Activated T-cell treated with anti-CD3 and anti-CD28 coated beads, Interleukin-2, amount 50 U/mL, for 24 hours (primary cell): ENCODE measurements around the gene GLTPD2.
"Not testable (repeated sequence)": the region's sequence is repeated elsewhere in the genome, so short reads cannot be mapped to it uniquely, and the experiment has no call there.

Source experiments
- DNase-seq: peaks from one replicate; pipeline ENCODE4 v3.0.0-alpha.2; 2020
- H3K27ac Mint-ChIP-seq: 2 replicates; pipeline ENCODE4 v1.8.0; 2020; ENCODE audit warnings: mild to moderate bottlenecking, mixed read lengths
- H3K27me3 Mint-ChIP-seq: 2 replicates; pipeline ENCODE4 v1.8.0; 2020; ENCODE audit warnings: mixed read lengths
- H3K36me3 Mint-ChIP-seq: 2 replicates; pipeline ENCODE4 v1.8.0; 2020; ENCODE audit warnings: low read depth, mixed read lengths
- H3K4me1 Mint-ChIP-seq: 2 replicates; pipeline ENCODE4 v1.8.0; 2020; ENCODE audit warnings: low read depth, mixed read lengths
- H3K4me3 Mint-ChIP-seq: 2 replicates; pipeline ENCODE4 v1.8.0; 2020; ENCODE audit warnings: mild to moderate bottlenecking, moderate library complexity, mixed read lengths
- H3K9me3 Mint-ChIP-seq: 2 replicates; pipeline ENCODE4 v1.8.0; 2020; ENCODE audit warnings: mixed read lengths

Gene GLTPD2

DNA sequence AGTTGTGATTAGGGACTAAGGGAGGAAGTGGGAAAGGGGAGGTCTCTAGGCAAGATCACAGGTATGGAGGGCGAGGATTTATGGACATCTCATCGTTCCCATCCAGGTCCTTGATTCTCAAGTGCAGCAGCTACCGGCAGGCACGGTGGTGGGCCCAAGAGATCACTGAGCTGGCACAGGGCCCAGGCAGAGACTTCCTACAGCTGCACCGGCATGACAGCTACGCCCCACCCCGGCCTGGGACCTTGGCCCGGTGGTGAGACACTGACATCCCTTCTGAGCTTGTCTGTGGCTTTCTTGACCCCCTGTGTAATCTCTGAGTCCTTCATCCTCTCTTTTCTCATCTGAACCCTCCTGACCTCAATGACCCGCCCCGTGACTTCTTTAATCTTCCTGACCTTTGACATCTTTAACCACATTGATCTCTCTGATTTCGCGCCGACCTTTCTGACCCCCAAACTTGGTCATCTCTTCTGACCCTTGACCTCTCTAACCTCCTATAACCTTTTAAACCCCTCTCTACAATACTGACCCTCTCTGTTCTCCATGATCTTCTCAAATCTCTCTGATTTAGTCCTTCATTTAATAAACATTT is 22.0 kb downstream of the GLTPD2 start:
- Mint-ChIP-seq H3K9me3 (no peaks in the 10 kb centered on the region), H3K4me1 (peaks cover 12% of the 10 kb centered on the region), H3K36me3 (peaks cover 12% of the 10 kb centered on the region), H3K4me3 (no peak overlapping the region), H3K27me3 (no peaks in the 10 kb centered on the region), H3K27ac (no peak overlapping the region)
- no peak for DNase-seq

DNA sequence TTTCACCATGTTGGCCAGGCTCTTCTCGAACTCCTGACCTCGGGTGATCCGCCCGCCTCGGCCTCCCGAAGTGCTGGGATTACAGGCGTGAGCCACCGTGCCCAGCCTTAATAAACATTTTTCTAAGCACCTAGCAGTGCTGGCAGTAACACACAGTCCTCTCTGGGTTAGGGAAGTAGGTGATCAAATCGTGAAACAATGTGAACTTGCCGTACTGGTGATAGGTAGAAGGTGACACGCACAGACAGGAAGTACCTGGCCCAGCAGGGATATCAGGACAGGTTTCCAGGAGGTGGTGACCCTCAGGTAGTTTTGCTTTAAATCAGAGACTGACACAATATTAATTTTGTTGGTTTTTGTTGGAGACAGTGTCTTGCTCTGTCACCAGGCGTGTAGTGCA is 22.7 kb downstream of the GLTPD2 start:
- H3K27ac Mint-ChIP-seq, result no peak overlapping the region
- peaks cover 17% of the 10 kb centered on the region for H3K36me3 Mint-ChIP-seq
- no peak for DNase-seq
- H3K27me3 Mint-ChIP-seq, result no peaks in the 10 kb centered on the region
- peaks cover 6% of the 10 kb centered on the region for H3K4me1 Mint-ChIP-seq
- no peak overlapping the region for H3K4me3 Mint-ChIP-seq
- H3K9me3 Mint-ChIP-seq, result no peaks in the 10 kb centered on the region

DNA sequence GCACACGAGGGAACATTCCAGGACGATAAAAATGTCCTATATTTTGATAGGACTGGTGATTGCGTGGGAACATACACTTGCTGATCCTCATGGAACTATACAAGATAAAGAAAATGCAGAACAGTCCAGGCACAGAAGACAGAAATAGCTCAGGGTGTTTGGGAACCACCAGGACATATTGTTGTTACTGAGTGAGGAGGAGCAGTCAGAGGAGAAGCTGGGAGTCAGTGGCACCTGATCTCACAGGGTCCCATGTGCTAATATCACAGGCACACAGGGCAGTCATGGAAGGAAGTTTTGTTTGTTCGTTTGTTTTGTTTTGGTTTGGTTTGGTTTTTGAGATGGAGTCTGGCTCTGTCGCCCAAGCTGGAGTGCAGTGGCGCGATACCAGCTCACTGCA is 23.9 kb downstream of the GLTPD2 start:
- Mint-ChIP-seq H3K36me3 (peaks cover 23% of the 10 kb centered on the region), H3K27ac (no peak overlapping the region)

DNA sequence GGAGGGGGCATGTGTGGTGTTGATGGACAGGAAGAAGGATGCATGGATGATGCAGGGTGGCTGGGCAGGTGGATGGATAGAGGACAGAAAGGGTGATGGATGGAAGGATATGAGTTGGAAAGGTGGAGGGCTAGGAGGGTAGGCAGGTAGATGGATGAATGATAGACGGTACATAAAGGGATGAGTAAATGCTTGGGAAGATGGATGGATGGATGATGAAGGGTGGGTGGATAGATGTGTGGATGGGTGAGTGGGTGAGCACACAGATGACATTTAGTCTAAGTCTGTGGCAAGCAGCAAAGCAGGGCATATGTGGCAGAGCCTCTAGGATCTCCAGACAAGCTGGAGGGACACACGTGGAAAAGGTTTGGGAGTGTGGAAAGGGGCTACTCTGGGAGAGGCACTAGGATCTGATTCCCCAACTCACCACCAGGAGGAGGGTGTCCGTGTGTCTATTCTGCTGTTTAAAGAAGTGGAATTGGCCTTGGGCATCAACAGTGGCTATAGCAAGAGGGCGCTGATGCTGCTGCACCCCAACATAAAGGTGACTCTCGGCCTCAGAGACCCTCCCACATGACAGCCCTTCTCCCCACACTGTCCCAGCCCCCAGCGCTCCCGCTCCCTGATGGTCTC is 26.4 kb downstream of the GLTPD2 start:
- no peaks in the 10 kb centered on the region for H3K9me3 Mint-ChIP-seq
- H3K27me3 Mint-ChIP-seq, result no peaks in the 10 kb centered on the region
- no peak overlapping the region for H3K27ac Mint-ChIP-seq
- no peak for DNase-seq
- H3K4me3 Mint-ChIP-seq, result no peak overlapping the region
- H3K36me3 Mint-ChIP-seq, result peaks cover 23% of the 10 kb centered on the region
- H3K4me1 Mint-ChIP-seq, result no peaks in the 10 kb centered on the region

More for the DNA sequence above, 23.9 kb downstream of the GLTPD2 start:
- Mint-ChIP-seq H3K27me3 (no peaks in the 10 kb centered on the region), H3K4me1 (peaks cover 3% of the 10 kb centered on the region), H3K9me3 (no peaks in the 10 kb centered on the region), H3K4me3 (no peak overlapping the region)
- no peak for DNase-seq

DNA sequence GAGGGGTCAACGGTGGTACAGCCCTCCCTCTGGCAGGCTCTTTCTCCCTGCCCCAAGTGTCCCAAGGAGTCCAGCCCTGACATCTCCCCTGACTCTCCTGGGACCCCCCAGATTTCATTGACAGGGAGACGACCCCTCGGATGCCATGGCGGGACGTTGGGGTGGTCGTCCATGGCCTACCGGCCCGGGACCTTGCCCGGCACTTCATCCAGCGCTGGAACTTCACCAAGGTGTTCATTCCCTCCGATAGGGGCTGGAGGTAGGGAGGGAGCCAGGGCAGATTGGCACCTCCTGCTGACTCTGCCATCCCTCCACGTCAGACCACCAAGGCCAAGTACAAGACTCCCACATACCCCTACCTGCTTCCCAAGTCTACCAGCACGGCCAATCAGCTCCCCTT is 28.1 kb downstream of the GLTPD2 start:
- Mint-ChIP-seq H3K27me3 (no peaks in the 10 kb centered on the region), H3K9me3 (no peaks in the 10 kb centered on the region), H3K4me1 (no peaks in the 10 kb centered on the region), H3K27ac (no peak overlapping the region), H3K36me3 (peaks cover 20% of the 10 kb centered on the region), H3K4me3 (no peak overlapping the region)
- DNase-seq, result no peak

DNA sequence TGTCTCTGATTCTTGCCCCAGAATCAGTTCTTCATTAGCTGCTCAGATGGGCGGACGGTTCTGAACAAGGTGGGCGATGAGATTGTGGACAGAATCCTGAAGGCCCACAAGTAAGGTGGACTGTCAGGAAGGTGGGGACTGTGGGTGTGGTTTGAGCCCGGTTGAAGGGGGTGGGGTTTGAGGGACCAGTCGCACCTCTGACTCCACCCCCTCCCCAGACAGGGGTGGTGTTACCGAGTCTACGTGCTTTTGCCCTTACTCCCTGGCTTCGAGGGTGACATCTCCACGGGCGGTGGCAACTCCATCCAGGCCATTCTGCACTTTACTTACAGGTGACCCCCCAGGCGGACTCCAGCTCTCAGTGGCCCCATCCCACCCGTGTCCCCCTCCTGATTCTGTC is 29.5 kb downstream of the GLTPD2 start:
- H3K27ac Mint-ChIP-seq, result no peak overlapping the region
- no peaks in the 10 kb centered on the region for H3K27me3 Mint-ChIP-seq
- no peak overlapping the region for H3K4me3 Mint-ChIP-seq
- peaks cover 23% of the 10 kb centered on the region for H3K36me3 Mint-ChIP-seq
- H3K4me1 Mint-ChIP-seq, result no peaks in the 10 kb centered on the region
- H3K9me3 Mint-ChIP-seq, result no peaks in the 10 kb centered on the region
- DNase-seq, result no peak

DNA sequence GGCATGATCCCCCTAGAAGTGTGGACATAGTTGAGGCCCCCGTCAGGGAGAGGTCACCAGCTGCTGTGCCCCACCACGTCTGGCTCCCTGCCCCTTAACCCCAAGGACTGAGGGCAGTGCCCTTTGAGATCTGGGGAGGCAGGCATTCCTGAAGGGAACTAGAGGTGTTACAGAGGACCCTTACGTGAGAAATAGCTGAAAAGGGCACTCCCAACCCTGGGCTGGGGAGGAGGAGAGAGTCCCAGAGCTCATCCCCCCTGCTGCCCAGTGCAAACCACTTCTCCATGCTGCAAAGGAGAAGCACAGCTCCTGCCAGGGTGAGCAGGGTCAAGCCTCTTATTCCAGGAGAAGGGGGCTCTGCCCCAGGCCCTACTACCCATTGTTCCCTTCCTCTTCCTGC is 34.1 kb downstream of the GLTPD2 start:
- no peak overlapping the region for H3K27ac Mint-ChIP-seq
- no peaks in the 10 kb centered on the region for H3K27me3 Mint-ChIP-seq
- peaks cover 12% of the 10 kb centered on the region for H3K36me3 Mint-ChIP-seq
- H3K9me3 Mint-ChIP-seq, result no peaks in the 10 kb centered on the region
- no peaks in the 10 kb centered on the region for H3K4me1 Mint-ChIP-seq
- no peak overlapping the region for H3K4me3 Mint-ChIP-seq
- DNase-seq, result no peak

DNA sequence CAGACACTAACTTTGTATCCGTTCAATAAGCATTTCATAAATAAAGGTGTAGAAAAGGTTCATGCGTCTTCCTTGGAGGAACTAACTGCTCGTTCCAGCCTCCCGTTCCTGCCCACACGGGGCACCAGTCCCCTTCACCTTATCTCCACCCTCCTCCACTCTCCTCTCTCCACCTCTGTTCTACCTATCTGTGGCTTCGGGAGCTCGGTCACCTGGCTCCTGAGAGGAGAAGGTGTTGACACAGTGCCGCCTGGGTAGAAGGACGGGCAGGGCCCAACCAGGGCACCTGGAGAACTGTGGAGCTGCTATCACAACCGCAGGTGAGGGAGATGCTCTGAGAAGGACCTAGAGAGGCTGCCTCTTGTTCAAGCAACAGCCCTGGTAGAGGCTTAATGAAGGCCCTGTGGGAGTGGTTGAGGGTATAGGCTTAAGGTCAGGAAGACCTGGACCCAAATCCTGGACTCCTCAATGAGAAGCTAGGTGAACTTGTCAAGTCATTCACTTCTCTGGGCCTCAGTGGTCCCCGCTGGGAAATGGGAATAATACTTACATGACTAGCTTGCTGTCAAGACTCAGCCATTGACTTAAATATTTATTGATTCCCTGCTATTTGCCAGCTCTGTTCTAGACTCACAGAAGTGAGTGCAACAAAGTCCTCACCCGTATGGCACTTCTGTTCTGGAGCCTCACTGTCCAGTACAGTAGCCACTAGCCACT is 34.8 kb downstream of the GLTPD2 start:
- H3K36me3 Mint-ChIP-seq, result peaks cover 10% of the 10 kb centered on the region
- H3K27me3 Mint-ChIP-seq, result no peaks in the 10 kb centered on the region
- H3K27ac Mint-ChIP-seq, result no peak overlapping the region
- H3K9me3 Mint-ChIP-seq, result no peaks in the 10 kb centered on the region
- DNase-seq, result no peak
- H3K4me3 Mint-ChIP-seq, result no peak overlapping the region
- H3K4me1 Mint-ChIP-seq, result no peaks in the 10 kb centered on the region

DNA sequence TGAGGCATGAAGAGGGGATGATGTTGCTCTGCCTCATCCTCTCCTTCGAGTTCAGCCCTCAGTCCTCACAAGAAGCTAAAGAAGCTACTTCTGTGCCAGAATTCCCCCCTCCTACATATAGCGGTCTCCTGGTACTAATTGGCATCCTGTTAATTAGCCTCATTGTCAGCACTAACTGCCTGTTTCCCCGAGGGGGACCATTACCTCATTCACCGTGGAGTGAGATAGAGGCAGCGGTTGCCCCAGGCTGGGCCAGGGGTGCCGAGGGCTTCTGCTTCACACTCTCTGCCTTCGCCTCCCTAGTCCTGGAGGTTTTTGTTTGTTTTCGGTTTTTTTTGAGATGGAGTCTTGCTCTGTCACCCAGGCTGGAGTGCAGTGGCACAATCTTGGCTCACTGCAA is 38.6 kb downstream of the GLTPD2 start:
- H3K4me3 Mint-ChIP-seq, result no peak overlapping the region

DNA sequence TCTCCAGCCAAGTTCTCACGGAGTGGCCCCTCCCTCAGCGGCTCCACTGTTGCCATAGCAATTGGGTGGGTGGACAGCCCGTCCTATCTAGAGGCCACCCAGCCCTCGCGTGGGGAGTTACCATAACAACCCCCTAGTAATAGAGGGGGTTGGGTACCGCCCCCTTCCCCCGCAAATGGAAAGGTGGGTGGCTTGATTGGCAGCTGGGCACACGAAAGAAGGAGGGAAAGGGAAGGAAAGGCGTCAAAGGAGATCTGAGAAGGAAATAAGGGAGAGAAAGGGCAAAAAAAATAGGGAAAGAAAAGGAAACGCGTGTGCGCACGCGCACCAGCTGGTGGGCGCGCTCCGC is 44.0 kb downstream of the GLTPD2 start:
- H3K27ac Mint-ChIP-seq, result peak overlapping the region; percentile 96
- not testable (repeated sequence) for DNase-seq, H3K27me3 Mint-ChIP-seq, H3K9me3 Mint-ChIP-seq
- H3K4me1 Mint-ChIP-seq, result peaks cover 37% of the 10 kb centered on the region
- peaks cover 11% of the 10 kb centered on the region for H3K36me3 Mint-ChIP-seq
- peak overlapping the region; percentile 89 for H3K4me3 Mint-ChIP-seq

More for the DNA sequence above, 38.6 kb downstream of the GLTPD2 start:
- Mint-ChIP-seq H3K4me1 (no peaks in the 10 kb centered on the region), H3K27me3 (no peaks in the 10 kb centered on the region), H3K27ac (no peak overlapping the region), H3K36me3 (peaks cover 3% of the 10 kb centered on the region), H3K9me3 (no peaks in the 10 kb centered on the region)
- no peak for DNase-seq

DNA sequence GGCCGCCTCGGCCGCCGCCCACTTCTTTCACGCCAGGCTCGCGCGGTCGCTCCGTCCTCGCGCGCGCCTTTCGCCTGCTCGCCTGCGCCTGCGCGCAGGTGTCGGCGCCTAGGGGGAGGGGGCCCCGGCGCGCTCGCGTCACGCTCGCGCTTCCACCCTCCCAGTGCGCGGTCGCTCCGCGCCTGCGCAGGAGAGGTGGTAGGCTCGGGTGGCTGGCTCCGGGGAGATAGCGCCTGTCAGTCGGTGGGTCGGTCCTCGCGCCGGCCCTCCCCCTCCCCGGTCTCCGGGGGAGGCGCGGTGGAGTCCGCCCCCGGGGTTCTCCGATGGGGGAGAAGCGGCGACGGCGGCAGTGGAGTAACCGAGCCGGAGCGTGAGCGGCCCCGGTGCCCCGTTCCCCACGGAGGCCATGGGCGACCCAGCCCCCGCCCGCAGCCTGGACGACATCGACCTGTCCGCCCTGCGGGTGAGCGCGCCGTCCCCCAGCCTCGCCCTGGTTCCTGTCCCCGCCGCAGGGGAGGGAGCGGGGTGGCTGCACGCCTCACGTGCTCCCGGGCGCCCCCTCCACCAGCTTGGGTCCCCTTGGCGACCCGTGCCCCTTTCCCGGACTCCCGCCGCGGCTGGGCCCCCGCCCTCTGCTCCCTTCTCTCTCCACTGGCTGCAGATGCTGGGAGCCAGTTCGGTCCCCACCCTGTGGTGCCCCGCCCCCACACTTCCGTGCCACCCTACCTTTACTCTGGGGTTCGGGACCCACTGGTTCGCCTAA is 44.6 kb downstream of the GLTPD2 start, which contains the start of gene MINK1:
Gene MINK1, plus strand, starts transcription at position 163 of the 763 bp plus-strand sequence. Its CDS starts 244 bp downstream, at position 407.
- no peaks in the 10 kb centered on the region for H3K9me3 Mint-ChIP-seq
- H3K36me3 Mint-ChIP-seq, result peaks cover 14% of the 10 kb centered on the region
- peaks cover 40% of the 10 kb centered on the region for H3K4me1 Mint-ChIP-seq
- H3K4me3 Mint-ChIP-seq, result peak within 1 kb of the TSS; percentile 89
- peak; percentile 91 for DNase-seq
- peak within 1 kb of the TSS; percentile 96 for H3K27ac Mint-ChIP-seq
- no peaks in the 10 kb centered on the region for H3K27me3 Mint-ChIP-seq

DNA sequence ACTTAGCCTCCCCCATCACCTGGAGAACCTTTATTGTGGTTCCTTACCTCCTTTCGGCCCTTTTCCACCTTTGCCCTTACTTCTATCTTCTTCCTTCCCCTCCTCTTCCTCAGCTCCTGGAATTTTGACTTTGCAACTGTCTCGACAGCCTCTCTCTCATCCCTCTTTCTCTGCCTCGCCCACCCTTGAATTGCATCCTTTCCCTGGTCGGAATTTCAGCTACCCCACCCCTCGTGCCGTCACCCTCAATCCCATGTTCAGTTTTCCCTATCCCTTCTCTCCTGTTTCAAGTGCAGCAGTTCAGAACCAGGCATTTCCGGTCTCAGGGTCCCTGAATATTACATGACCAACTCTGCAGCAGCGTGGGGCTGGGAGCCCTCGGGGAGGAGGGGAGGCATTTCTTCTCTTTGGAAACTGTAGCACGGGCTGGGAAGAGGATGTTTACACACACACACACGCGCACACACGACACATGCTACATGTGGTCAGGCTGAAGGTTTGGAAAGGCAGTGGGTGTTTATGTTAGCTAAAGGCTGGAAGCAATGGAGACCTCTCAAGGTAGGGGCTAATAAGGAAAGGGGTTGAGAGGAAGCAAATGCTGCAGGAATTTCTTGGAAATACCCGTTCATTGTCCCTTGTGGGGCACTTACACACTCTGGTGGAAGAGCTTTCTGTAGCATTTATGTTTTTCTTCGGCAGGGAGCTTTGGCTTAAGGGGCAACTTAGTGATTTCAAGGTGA is 45.3 kb downstream of the GLTPD2 start:
- peak; percentile 38 for DNase-seq
- Mint-ChIP-seq H3K9me3 (no peaks in the 10 kb centered on the region), H3K27ac (peak overlapping the region; percentile 89), H3K4me1 (peaks cover 43% of the 10 kb centered on the region), H3K4me3 (peak overlapping the region; percentile 89), H3K36me3 (peaks cover 18% of the 10 kb centered on the region), H3K27me3 (no peaks in the 10 kb centered on the region)

DNA sequence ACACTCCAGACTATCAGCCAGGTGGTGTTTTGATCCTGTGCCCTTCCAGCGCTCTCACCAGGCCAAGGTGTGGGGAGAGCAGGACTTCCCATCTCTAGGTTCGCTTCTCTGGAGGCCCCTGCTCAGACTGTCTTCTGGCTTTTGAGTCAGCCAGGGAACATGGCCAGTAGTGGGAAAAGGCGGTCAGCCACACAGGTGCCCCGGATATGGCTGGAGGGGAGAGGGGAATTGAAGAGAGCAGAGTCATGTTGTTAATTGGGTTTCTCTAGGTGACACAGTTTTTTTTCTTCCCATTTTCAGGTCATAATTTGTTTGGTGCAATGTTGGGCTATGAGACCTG is 45.9 kb downstream of the GLTPD2 start:
- Mint-ChIP-seq H3K36me3 (peaks cover 22% of the 10 kb centered on the region), H3K27me3 (no peaks in the 10 kb centered on the region), H3K9me3 (no peaks in the 10 kb centered on the region), H3K4me1 (peaks cover 48% of the 10 kb centered on the region), H3K4me3 (peak overlapping the region; percentile 89), H3K27ac (peak overlapping the region; percentile 89)
- DNase-seq, result no peak

DNA sequence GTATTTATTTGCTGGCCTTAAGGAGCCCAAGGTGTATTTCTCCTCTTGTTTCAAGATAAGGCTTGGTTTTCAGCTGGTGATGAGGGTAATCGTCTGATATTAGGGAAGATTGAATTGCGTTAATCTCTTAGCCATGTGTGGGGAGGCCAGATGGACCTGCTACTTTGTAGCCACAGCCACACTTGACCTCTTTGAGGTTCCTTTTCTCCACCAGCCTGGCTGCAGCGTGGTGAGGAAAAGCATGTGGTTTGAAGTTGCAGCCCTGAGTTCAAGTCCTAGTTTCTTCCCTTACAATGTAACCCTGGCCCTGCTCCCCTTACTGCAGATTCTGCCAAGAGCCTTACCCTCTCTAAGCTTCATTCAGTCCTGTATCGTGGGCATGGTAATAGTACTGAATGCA is 47.5 kb downstream of the GLTPD2 start:
- no peak overlapping the region for H3K4me3 Mint-ChIP-seq
- no peak for DNase-seq
- H3K36me3 Mint-ChIP-seq, result peaks cover 22% of the 10 kb centered on the region
- peaks cover 64% of the 10 kb centered on the region for H3K4me1 Mint-ChIP-seq
- H3K27me3 Mint-ChIP-seq, result no peaks in the 10 kb centered on the region
- no peak overlapping the region for H3K27ac Mint-ChIP-seq
- H3K9me3 Mint-ChIP-seq, result no peaks in the 10 kb centered on the region
